ENCODE measurements around the gene CYP11A1. TPM values are rescaled to one million over a fixed set of nuclear protein-coding genes. Genes with fewer than 3 reads are reported as not detected.

CYP11A1 gene
- polyA plus RNA-seq, 2 of the 4 experiments (the other 2 are of a cell fraction): 0.06 TPM; not detected in 1

DNA sequence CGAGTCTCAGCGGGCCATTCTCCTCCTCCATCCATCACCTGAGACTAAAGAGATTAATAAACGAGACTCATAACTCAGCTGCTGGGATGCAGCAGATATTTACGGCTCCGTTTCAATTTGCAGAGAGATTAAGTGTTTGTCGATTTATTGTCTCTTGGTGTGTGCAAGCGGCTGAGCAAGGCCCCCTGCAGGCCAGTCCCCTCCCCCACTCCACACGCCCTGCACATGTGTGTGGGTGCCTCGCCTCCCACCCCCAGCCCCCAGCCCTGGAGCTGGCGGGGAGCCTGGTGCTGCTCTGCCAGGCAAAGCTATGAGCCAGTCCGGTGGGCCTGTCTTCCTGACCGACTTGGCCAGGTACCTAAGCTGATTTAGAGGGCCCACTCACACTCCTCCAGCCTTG is 63.0 kb downstream of the CYP11A1 start:
- Histone ChIP-seq H3K27ac (peak overlapping the region in 1 of 2 experiments; percentile 16; a peak in 1 of 6 replicates), H3K4me3 (no peak overlapping the region), H3K9me3 (no peaks in the 10 kb centered on the region), H3K4me2 (no peak overlapping the region), H3K4me1 (peaks cover 21% of the 10 kb centered on the region)
- TF ChIP-seq, protein P1, sequence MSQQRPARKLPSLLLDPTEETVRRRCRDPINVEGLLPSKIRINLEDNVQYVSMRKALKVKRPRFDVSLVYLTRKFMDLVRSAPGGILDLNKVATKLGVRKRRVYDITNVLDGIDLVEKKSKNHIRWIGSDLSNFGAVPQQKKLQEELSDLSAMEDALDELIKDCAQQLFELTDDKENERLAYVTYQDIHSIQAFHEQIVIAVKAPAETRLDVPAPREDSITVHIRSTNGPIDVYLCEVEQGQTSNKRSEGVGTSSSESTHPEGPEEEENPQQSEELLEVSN (IDR thresholded peaks at IDR 0.05; ENCODE audit: borderline replicate concordance, low read depth): no peak
- TF ChIP-seq RARB (CRISPR knock-in tag; IDR thresholded peaks at IDR 0.05) (no peak), BHLHE40 (IDR thresholded peaks at IDR 0.05; ENCODE audit: low read depth, low read length) (no peak), POLR2AphosphoS2 (conservative IDR thresholded peaks at IDR 0.05; ENCODE audit: low read length) (no peak), TFCP2L1 (CRISPR knock-in tag; IDR thresholded peaks at IDR 0.05) (no peak), HOXB5 (CRISPR knock-in tag; IDR thresholded peaks at IDR 0.05) (no peak), SMC3 (IDR thresholded peaks at IDR 0.05) (no peak)
- TF ChIP-seq, protein P2, sequence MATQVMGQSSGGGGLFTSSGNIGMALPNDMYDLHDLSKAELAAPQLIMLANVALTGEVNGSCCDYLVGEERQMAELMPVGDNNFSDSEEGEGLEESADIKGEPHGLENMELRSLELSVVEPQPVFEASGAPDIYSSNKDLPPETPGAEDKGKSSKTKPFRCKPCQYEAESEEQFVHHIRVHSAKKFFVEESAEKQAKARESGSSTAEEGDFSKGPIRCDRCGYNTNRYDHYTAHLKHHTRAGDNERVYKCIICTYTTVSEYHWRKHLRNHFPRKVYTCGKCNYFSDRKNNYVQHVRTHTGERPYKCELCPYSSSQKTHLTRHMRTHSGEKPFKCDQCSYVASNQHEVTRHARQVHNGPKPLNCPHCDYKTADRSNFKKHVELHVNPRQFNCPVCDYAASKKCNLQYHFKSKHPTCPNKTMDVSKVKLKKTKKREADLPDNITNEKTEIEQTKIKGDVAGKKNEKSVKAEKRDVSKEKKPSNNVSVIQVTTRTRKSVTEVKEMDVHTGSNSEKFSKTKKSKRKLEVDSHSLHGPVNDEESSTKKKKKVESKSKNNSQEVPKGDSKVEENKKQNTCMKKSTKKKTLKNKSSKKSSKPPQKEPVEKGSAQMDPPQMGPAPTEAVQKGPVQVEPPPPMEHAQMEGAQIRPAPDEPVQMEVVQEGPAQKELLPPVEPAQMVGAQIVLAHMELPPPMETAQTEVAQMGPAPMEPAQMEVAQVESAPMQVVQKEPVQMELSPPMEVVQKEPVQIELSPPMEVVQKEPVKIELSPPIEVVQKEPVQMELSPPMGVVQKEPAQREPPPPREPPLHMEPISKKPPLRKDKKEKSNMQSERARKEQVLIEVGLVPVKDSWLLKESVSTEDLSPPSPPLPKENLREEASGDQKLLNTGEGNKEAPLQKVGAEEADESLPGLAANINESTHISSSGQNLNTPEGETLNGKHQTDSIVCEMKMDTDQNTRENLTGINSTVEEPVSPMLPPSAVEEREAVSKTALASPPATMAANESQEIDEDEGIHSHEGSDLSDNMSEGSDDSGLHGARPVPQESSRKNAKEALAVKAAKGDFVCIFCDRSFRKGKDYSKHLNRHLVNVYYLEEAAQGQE (IDR thresholded peaks at IDR 0.05): no peak
- TF ChIP-seq, protein P3, sequence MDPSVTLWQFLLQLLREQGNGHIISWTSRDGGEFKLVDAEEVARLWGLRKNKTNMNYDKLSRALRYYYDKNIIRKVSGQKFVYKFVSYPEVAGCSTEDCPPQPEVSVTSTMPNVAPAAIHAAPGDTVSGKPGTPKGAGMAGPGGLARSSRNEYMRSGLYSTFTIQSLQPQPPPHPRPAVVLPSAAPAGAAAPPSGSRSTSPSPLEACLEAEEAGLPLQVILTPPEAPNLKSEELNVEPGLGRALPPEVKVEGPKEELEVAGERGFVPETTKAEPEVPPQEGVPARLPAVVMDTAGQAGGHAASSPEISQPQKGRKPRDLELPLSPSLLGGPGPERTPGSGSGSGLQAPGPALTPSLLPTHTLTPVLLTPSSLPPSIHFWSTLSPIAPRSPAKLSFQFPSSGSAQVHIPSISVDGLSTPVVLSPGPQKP (IDR thresholded peaks at IDR 0.05; ENCODE audit: low read depth, low read length): no peak
- TF ChIP-seq, protein P4, sequence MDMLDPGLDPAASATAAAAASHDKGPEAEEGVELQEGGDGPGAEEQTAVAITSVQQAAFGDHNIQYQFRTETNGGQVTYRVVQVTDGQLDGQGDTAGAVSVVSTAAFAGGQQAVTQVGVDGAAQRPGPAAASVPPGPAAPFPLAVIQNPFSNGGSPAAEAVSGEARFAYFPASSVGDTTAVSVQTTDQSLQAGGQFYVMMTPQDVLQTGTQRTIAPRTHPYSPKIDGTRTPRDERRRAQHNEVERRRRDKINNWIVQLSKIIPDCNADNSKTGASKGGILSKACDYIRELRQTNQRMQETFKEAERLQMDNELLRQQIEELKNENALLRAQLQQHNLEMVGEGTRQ (IDR thresholded peaks at IDR 0.05): no peak
- 80% methylated on average over 12 of the region's 12 CpGs for WGBS (ENCODE audit: missing lambda C conversion rate)
- no peak for ATAC-seq
- DNase-seq (ENCODE audit: low read depth in 1 of 2, low spot score in 1 of 2): no peak
- ChIA-PET CTCF (interaction anchor here (0.8 to 3.2 kb wide), 9 partner anchors 8 to 176 kb away, joined by 3 to 15 read pairs (median 4); partner anchors contain the start of gene ISLR2), POLR2A (no interaction called here)
- no peak for FAIRE-seq

DNA sequence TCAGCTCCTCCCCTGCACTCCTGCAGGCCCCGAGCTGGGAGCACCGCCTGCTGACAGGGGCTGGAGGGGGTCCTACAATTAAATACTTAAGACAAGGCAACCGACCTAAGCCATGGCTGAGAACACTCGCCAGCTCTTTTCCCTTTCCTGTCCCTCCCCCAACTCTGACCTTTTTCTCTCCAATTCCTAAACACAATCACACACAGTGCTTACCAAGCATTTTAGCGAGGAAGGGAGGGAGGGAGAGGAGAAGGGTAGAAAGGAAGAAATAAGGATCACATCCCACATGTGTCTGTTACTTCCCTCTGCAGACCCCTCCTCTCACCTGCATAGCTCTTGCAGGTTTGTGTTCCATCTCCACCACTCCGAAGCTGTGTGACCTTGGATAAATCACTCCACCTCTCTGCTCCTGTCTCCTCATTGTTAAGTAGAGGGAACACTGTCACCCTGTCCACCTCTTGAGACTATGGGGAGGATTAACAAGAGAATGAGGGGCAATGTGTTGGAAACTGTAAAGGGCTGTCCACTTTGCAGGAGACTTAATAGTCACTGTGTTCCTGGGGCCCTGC is 63.6 kb downstream of the CYP11A1 start:
- WGBS (ENCODE audit: missing lambda C conversion rate): 61% methylated on average over 6 of the region's 6 CpGs

More for the DNA sequence above, 63.6 kb downstream of the CYP11A1 start:
- FAIRE-seq: no peak
- POLR2A ChIA-PET: no interaction called here
- ATAC-seq: no peak
- Histone ChIP-seq H3K9me3 (no peaks in the 10 kb centered on the region), H3K27ac (peak overlapping the region in 1 of 2 experiments; percentile 68; a peak in 1 of 6 replicates), H3K4me3 (no peak overlapping the region), H3K4me1 (peaks cover 21% of the 10 kb centered on the region), H3K4me2 (no peak overlapping the region)
- DNase-seq (ENCODE audit: low read depth in 1 of 2, low spot score in 1 of 2): no peak
- CTCF ChIA-PET: interaction anchor here (0.6 to 3.2 kb wide), 12 partner anchors 9 to 1898 kb away, joined by 3 to 15 read pairs (median 4); no protein-coding TSS in a partner anchor
- TF ChIP-seq MAFK (IDR thresholded peaks at IDR 0.05; ENCODE audit: partially characterized antibody): peak; percentile 14
- TF ChIP-seq, protein P2 (IDR thresholded peaks at IDR 0.05): no peak
